UCSD-AML1 (cell line): ENCODE data around the gene APBA2.
"Not testable (repeated sequence)": the region's sequence is repeated elsewhere in the genome, so short reads cannot be mapped to it uniquely, and the experiment has no call there.

ENCODE experiments used
- DNase-seq: peaks from one replicate; lab custom pipeline; 2025; ENCODE audit not compliant: unreplicated experiment; lab: John Stamatoyannopoulos, UW

APBA2 gene

GRCh38 chr15:28876845-28877185 lies 9.0 kb upstream of the APBA2 start:
- no peak for DNase-seq

GRCh38 chr15:28878209-28878608 lies 7.6 kb upstream of the APBA2 start:
- DNase-seq, result no peak

- no peak for DNase-seq
Measured at GRCh38 chr15:28879551-28879950, 6.2 kb upstream of the APBA2 start.

- DNase-seq, result no peak
Measured at GRCh38 chr15:28880680-28881079, 5.1 kb upstream of the APBA2 start.

- DNase-seq, result no peak
Measured at GRCh38 chr15:28881170-28881569, 4.6 kb upstream of the APBA2 start.

GRCh38 chr15:28881600-28881999 lies 4.2 kb upstream of the APBA2 start:
- no peak for DNase-seq

- DNase-seq, result no peak
Measured at GRCh38 chr15:28884151-28884940, 1.4 kb upstream of the APBA2 start.

GRCh38 chr15:28885128-28885629 lies 595 bp upstream of the APBA2 start:
- DNase-seq, result no peak

- no peak for DNase-seq
Measured at GRCh38 chr15:28886431-28887338, 911 bp downstream of the APBA2 start.

- no peak for DNase-seq
Measured at GRCh38 chr15:28887339-28888174, 1.8 kb downstream of the APBA2 start.

GRCh38 chr15:28888302-28888894 lies 2.6 kb downstream of the APBA2 start:
- DNase-seq, result no peak

- no peak for DNase-seq
Measured at GRCh38 chr15:28888900-28889299, 3.1 kb downstream of the APBA2 start.

- no peak for DNase-seq
Measured at GRCh38 chr15:28889346-28889745, 3.6 kb downstream of the APBA2 start.

GRCh38 chr15:28889871-28890270 lies 4.1 kb downstream of the APBA2 start:
- not testable (repeated sequence) for DNase-seq

GRCh38 chr15:28890291-28890690 lies 4.5 kb downstream of the APBA2 start:
- DNase-seq, result not testable (repeated sequence)

- DNase-seq, result no peak
Measured at GRCh38 chr15:28890711-28891495, 5.1 kb downstream of the APBA2 start.

- no peak for DNase-seq
Measured at GRCh38 chr15:28891588-28891987, 5.8 kb downstream of the APBA2 start.

- DNase-seq, result no peak
Measured at GRCh38 chr15:28892789-28893610, 7.2 kb downstream of the APBA2 start.

GRCh38 chr15:28894631-28895030 lies 8.9 kb downstream of the APBA2 start:
- DNase-seq, result no peak
